Measurements from ENCODE around the gene SCCPDH. TPM values are rescaled to one million over a fixed set of nuclear protein-coding genes. Genes with fewer than 3 reads are reported as not detected.

Gene SCCPDH
- total and polyA plus RNA-seq, 2 donors = 35.2 to 80.2 TPM

- H3K27ac ChIP-seq (ENCODE audit: low read depth) = no peak overlapping the region
- H3K4me3 ChIP-seq (ENCODE audit: low read depth, low read length) = no peak overlapping the region
- no peaks in the 10 kb centered on the region for H3K4me1 ChIP-seq (ENCODE audit: insufficient read depth)
- DNase-seq (ENCODE audit: extremely low spot score) = no peak
- WGBS = 86% methylated on average over 9 of the region's 9 CpGs
- peaks cover 2% of the 10 kb centered on the region for H3K36me3 ChIP-seq (ENCODE audit: insufficient read depth)
Measured at GRCh38 chr1:246748006-246748405, 23.8 kb downstream of the SCCPDH start.

DNA sequence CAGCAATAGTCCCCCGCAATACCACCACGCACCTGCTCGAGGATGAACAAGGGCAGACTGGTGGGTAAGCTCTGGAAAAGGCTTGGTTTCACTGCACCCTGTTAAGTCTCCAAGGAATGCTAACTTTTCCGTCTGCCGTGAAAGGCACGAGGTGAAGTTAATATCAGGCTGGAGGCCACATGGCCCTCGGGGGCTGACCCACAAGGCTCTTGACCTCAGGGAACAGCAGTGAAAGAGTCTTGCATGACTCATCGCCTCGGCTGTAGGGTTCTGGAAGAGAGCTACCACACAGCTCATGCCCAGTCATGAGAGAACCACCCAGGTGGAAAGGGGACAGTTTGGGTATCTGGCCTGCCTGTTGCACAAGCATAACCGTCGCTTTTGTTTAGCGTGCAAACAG is 24.7 kb downstream of the SCCPDH start:
- peaks cover 2% of the 10 kb centered on the region for H3K36me3 ChIP-seq (ENCODE audit: insufficient read depth)
- no peak overlapping the region for H3K27ac ChIP-seq (ENCODE audit: low read depth)
- no peak overlapping the region for H3K4me3 ChIP-seq (ENCODE audit: low read depth, low read length)
- no peak for DNase-seq (ENCODE audit: extremely low spot score)
- H3K4me1 ChIP-seq (ENCODE audit: insufficient read depth) = no peaks in the 10 kb centered on the region
- WGBS = 83% methylated on average over 12 of the region's 12 CpGs

- Histone ChIP-seq H3K4me3 (ENCODE audit: low read depth, low read length) (no peak overlapping the region), H3K36me3 (ENCODE audit: insufficient read depth) (no peaks in the 10 kb centered on the region), H3K4me1 (ENCODE audit: insufficient read depth) (no peaks in the 10 kb centered on the region), H3K27ac (ENCODE audit: low read depth) (no peak overlapping the region)
- peak; percentile 32 for DNase-seq (ENCODE audit: extremely low spot score)
- WGBS = 40% methylated on average over 7 of the region's 7 CpGs
Measured at GRCh38 chr1:246750752-246751151, 26.5 kb downstream of the SCCPDH start.

GRCh38 chr1:246753670-246754535 is 29.7 kb downstream of the SCCPDH start:
- Histone ChIP-seq H3K36me3 (ENCODE audit: insufficient read depth) (no peaks in the 10 kb centered on the region), H3K4me1 (ENCODE audit: insufficient read depth) (no peaks in the 10 kb centered on the region), H3K27ac (ENCODE audit: low read depth) (no peak overlapping the region), H3K4me3 (ENCODE audit: low read depth, low read length) (no peak overlapping the region)
- peak; percentile 46 for DNase-seq (ENCODE audit: extremely low spot score)
- 56% methylated on average over 22 of the region's 22 CpGs for WGBS

GRCh38 chr1:246755419-246755818 is 31.2 kb downstream of the SCCPDH start:
- H3K27ac ChIP-seq (ENCODE audit: low read depth) = no peak overlapping the region
- H3K4me3 ChIP-seq (ENCODE audit: low read depth, low read length) = no peak overlapping the region
- no peak for DNase-seq (ENCODE audit: extremely low spot score)
- no peaks in the 10 kb centered on the region for H3K4me1 ChIP-seq (ENCODE audit: insufficient read depth)
- WGBS = 89% methylated on average over 8 of the region's 8 CpGs
- no peaks in the 10 kb centered on the region for H3K36me3 ChIP-seq (ENCODE audit: insufficient read depth)

DNA sequence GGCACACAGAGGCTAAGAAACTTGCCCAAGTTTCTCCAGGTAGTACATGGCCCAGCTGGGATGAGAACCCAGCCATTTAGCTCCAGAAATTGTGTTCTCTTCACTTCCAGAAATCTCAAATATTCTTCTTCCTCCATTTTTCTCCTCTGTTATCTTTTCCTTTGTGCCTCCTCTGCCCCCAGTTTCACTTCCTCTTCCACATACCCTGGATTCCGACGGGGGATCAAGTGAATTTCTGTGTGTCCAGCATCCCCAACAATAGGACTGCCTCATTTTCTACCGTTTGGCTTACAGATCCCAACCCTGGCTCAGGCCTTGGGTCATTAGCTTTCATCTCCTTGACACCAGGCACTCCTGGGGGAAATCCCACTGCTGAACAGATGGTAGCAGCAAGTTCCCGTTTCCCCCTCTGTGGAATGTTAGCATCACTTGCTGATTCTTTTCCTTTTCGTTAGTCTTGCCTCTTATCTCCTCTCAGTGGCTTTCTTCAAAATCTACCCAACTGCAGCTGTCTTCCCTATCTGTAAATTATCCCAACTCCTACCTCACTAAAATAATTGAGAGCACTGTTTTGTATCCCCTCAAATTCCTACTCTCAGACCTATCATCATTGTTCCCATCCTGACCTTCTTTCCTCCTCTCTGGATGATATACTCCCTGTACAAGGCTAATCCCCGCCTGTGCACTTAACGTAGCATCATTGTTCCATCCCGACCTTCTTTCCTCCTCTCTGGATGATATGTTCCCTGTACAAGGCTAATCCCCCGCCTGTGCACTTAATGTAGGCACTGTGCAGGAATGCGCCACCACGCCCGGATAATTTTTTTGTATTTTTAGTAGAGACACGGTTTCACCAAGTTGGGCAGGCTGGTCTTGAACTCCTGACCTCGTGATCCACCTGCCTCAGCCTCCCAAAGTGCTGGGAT is 36.5 kb downstream of the SCCPDH start:
- no peak overlapping the region for H3K27ac ChIP-seq (ENCODE audit: low read depth)
- H3K4me1 ChIP-seq (ENCODE audit: insufficient read depth) = no peaks in the 10 kb centered on the region
- no peak for DNase-seq (ENCODE audit: extremely low spot score)
- H3K4me3 ChIP-seq (ENCODE audit: low read depth, low read length) = no peak overlapping the region
- WGBS = 78% methylated on average over 14 of the region's 14 CpGs
- H3K36me3 ChIP-seq (ENCODE audit: insufficient read depth) = no peaks in the 10 kb centered on the region

GRCh38 chr1:246761396-246761795 is 37.2 kb downstream of the SCCPDH start:
- 95% methylated on average over 7 of the region's 7 CpGs for WGBS
- Histone ChIP-seq H3K36me3 (ENCODE audit: insufficient read depth) (peaks cover 2% of the 10 kb centered on the region), H3K4me3 (ENCODE audit: low read depth, low read length) (no peak overlapping the region), H3K4me1 (ENCODE audit: insufficient read depth) (no peaks in the 10 kb centered on the region), H3K27ac (ENCODE audit: low read depth) (no peak overlapping the region)
- no peak for DNase-seq (ENCODE audit: extremely low spot score)

DNA sequence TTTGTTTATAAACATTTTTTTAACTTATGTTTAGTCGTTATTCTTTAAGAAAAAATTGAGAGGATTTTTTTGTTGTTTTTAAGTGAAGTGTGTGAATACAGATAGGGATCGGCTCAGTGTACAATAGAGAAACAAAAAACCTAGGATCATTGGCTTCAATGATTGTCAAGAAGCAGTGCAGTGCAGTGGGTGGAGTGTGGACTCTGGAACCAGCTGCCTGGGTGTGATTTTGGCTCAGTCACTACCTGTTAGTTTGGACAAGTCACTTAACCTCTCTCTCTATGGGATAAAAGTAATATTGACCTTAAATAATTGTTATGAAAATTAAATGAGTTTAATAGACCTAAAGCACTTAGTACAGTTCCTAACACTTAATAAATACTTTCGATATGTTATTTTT is 41.3 kb downstream of the SCCPDH start:
- WGBS = 86% methylated on average over 3 of the region's 3 CpGs
- no peaks in the 10 kb centered on the region for H3K4me1 ChIP-seq (ENCODE audit: insufficient read depth)
- peaks cover 2% of the 10 kb centered on the region for H3K36me3 ChIP-seq (ENCODE audit: insufficient read depth)
- H3K4me3 ChIP-seq (ENCODE audit: low read depth, low read length) = no peak overlapping the region
- no peak for DNase-seq (ENCODE audit: extremely low spot score)
- H3K27ac ChIP-seq (ENCODE audit: low read depth) = no peak overlapping the region

DNA sequence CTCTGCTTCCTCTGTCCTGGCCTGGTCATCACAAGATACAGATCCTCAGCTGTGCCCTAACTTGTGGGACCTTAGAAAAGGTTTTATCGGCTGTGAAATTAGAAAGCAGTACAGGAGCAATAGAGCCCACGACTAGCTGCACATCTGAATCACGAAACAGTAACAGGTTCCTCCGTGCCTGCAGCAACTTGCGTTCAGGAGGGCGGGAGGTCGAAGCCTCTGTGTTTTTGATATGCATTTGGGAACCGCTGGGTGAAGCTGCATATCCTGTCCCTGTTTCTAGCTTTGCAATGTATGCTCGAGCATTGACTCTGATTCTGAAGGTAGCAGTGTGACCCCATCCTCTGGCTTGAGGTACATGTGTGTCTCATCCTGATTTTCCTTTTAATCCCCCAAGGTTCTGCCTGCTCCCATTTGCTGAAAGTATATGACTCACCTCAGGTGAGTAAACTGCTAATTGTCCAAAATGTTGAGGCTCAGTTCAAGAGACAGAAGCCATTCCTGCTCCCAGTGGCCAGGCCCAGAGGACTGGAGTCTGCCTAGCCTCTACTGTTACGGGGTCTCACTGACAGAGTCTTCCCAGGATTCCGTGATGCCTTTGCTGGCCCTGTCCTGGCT is 44.3 kb downstream of the SCCPDH start:
- peak; percentile 52 for DNase-seq (ENCODE audit: extremely low spot score)
- Histone ChIP-seq H3K36me3 (ENCODE audit: insufficient read depth) (peaks cover 2% of the 10 kb centered on the region), H3K27ac (ENCODE audit: low read depth) (peak overlapping the region; percentile 44), H3K4me3 (ENCODE audit: low read depth, low read length) (no peak overlapping the region), H3K4me1 (ENCODE audit: insufficient read depth) (no peaks in the 10 kb centered on the region)
- WGBS = 84% methylated on average over 11 of the region's 11 CpGs

DNA sequence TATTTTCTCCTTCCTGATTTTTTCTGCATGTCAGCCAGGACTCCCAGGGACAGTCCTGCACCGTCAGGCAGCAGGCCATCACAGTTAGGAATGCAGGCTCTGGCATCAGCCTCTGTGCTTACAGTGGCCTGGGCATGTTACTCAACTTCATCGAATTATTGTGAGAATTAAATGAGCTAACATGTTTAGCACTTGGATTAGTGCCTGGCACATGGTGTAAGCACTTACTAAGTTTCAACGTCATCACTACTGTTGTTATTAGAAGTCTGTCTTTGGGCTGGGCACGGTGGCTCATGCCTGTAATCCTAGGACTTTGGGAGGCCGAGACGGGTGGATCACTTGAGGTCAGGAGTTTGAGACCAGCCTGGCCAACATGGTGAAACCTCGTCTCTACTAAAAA is 45.1 kb downstream of the SCCPDH start:
- no peak for DNase-seq (ENCODE audit: extremely low spot score)
- 53% methylated on average over 7 of the region's 7 CpGs for WGBS
- Histone ChIP-seq H3K4me3 (ENCODE audit: low read depth, low read length) (no peak overlapping the region), H3K36me3 (ENCODE audit: insufficient read depth) (peaks cover 2% of the 10 kb centered on the region), H3K4me1 (ENCODE audit: insufficient read depth) (no peaks in the 10 kb centered on the region), H3K27ac (ENCODE audit: low read depth) (peak overlapping the region; percentile 44)

GRCh38 chr1:246771366-246771765 is 47.2 kb downstream of the SCCPDH start:
- Histone ChIP-seq H3K4me1 (ENCODE audit: insufficient read depth) (no peaks in the 10 kb centered on the region), H3K4me3 (ENCODE audit: low read depth, low read length) (no peak overlapping the region), H3K27ac (ENCODE audit: low read depth) (no peak overlapping the region), H3K36me3 (ENCODE audit: insufficient read depth) (no peaks in the 10 kb centered on the region)
- 87% methylated on average over 6 of the region's 6 CpGs for WGBS
- no peak for DNase-seq (ENCODE audit: extremely low spot score)

DNA sequence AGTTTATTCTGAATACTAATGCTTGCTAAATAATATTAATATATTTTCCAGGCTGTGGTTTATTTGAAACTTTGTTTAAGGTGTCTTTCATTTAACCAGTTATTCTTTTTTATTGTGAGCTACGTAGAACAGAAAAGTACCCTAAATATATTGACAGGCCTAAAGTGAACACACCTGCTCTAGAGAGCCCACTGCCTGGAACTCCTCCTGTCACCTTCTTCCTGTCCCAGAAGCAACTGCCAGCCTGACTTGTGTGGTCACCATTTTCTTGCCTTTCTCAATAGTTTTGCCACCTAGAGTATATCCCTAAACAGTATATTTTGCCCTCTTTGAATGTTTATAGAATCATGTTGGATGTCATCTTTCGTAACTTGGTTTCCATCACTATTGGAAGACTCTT is 48.5 kb downstream of the SCCPDH start:
- no peak for DNase-seq (ENCODE audit: extremely low spot score)
- Histone ChIP-seq H3K27ac (ENCODE audit: low read depth) (no peak overlapping the region), H3K4me1 (ENCODE audit: insufficient read depth) (no peaks in the 10 kb centered on the region), H3K4me3 (ENCODE audit: low read depth, low read length) (no peak overlapping the region), H3K36me3 (ENCODE audit: insufficient read depth) (no peaks in the 10 kb centered on the region)
- 97% methylated on average over 2 of the region's 2 CpGs for WGBS

GRCh38 chr1:246773213-246773641 is 49.0 kb downstream of the SCCPDH start:
- WGBS = 90% methylated on average over 4 of the region's 4 CpGs
- H3K4me1 ChIP-seq (ENCODE audit: insufficient read depth) = no peaks in the 10 kb centered on the region
- H3K36me3 ChIP-seq (ENCODE audit: insufficient read depth) = no peaks in the 10 kb centered on the region
- no peak for DNase-seq (ENCODE audit: extremely low spot score)
- H3K4me3 ChIP-seq (ENCODE audit: low read depth, low read length) = no peak overlapping the region
- no peak overlapping the region for H3K27ac ChIP-seq (ENCODE audit: low read depth)

Data from urinary bladder (tissue), 4 donors.